Natural killer cell (primary cell): Measurements from ENCODE around the gene PBX2. TPM values are rescaled to one million over a fixed set of nuclear protein-coding genes. Genes with fewer than 3 reads are reported as not detected.

Experiments
- ATAC-seq, 3 donors: fragments of 150-1000 bp in 2 of 3; fragments of 200-7000 bp in 1 of 3; cut with Tn5 transposase; 1 replicate in 1 of 3; 2 replicates in 2 of 3; pipeline ENCODE4 v1.10.0; 2021; ENCODE audit warnings: mild to moderate bottlenecking in 2 of 3, moderate library complexity in 2 of 3
- DNase-seq, 2 donors: peaks; one replicate each; pipeline versions ENCODE4 v3.0.0 to v3.0.0-alpha.2; 2013 to 2021; ENCODE audit warnings: mixed read lengths in 1 of 2
- H3K27ac ChIP-seq: one replicate; pipeline ENCODE4 v1.5.1; 2013; ENCODE audit warnings: mild to moderate bottlenecking, low read length
- H3K27me3 ChIP-seq: one replicate; pipeline ENCODE4 v1.6.1; 2013; ENCODE audit warnings: low read length; ENCODE audit not compliant: control insufficient read depth, insufficient read depth
- H3K36me3 ChIP-seq: one replicate; pipeline ENCODE4 v1.6.1; 2013; ENCODE audit warnings: low read length; ENCODE audit not compliant: control insufficient read depth, insufficient read depth
- H3K4me1 ChIP-seq: one replicate; pipeline ENCODE4 v1.6.1; 2013; ENCODE audit warnings: low read length; ENCODE audit not compliant: control insufficient read depth, insufficient read depth
- H3K4me3 ChIP-seq: one replicate; pipeline ENCODE4 v1.5.1; 2013; ENCODE audit warnings: low read length
- H3K9me3 ChIP-seq: one replicate; pipeline ENCODE4 v1.6.1; 2013; ENCODE audit warnings: low read length; ENCODE audit not compliant: control insufficient read depth, insufficient read depth
- H3K27ac Mint-ChIP-seq, 2 donors: one replicate each; pipeline ENCODE4 v1.8.0; 2022; ENCODE audit warnings: mild to moderate bottlenecking in 2 of 2, mixed read lengths in 2 of 2, moderate library complexity in 1 of 2
- H3K27me3 Mint-ChIP-seq, 2 donors: one replicate each; pipeline ENCODE4 v1.8.0; 2022; ENCODE audit warnings: low read depth in 2 of 2, mixed read lengths in 2 of 2
- H3K36me3 Mint-ChIP-seq: one replicate; pipeline ENCODE4 v1.8.0; 2022; ENCODE audit warnings: mixed read lengths
- H3K4me1 Mint-ChIP-seq, 2 donors: one replicate each; pipeline ENCODE4 v1.8.0; 2022; ENCODE audit warnings: mixed read lengths in 2 of 2
- H3K4me3 Mint-ChIP-seq: one replicate; pipeline ENCODE4 v1.8.0; 2022; ENCODE audit warnings: mild to moderate bottlenecking, moderate library complexity, mixed read lengths
- H3K9me3 Mint-ChIP-seq, 2 donors: one replicate each; pipeline ENCODE4 v1.8.0; 2022; ENCODE audit warnings: mixed read lengths in 2 of 2
- CTCF ChIP-seq: fragments of 200-600 bp; IDR thresholded peaks from one replicate; pipeline ENCODE4 v1.8.0; 2022; ENCODE audit warnings: antibody characterized with exemption
- WGBS: methylation state at CpG from one replicate; pipeline ENCODE4 v1.1.7; 2013; ENCODE audit warnings: missing lambda C conversion rate; ENCODE audit not compliant: insufficient coverage; 5-methylcytosine and 5-hydroxymethylcytosine counted together
- intact Hi-C: fragments of 100-400 bp; cut with micrococcal nuclease; formaldehyde crosslinking; loops from one replicate; pipeline ENCODE4 v1.14.2; 2022
- total RNA-seq, 4 donors: library from RNA; stranded (reverse); fragments of 120-200 nt in 1 of 4; gene quantifications; one replicate each; pipeline versions ENCODE4 v1.2.3 to v1.2.4, GENCODE V29; 2013 to 2022

The PBX2 gene
- total RNA-seq, 3 donors from 2014 or later (not counting 1 experiment from before 2014, with no cell fraction given) = 111 to 116 (median 112) TPM

DNA sequence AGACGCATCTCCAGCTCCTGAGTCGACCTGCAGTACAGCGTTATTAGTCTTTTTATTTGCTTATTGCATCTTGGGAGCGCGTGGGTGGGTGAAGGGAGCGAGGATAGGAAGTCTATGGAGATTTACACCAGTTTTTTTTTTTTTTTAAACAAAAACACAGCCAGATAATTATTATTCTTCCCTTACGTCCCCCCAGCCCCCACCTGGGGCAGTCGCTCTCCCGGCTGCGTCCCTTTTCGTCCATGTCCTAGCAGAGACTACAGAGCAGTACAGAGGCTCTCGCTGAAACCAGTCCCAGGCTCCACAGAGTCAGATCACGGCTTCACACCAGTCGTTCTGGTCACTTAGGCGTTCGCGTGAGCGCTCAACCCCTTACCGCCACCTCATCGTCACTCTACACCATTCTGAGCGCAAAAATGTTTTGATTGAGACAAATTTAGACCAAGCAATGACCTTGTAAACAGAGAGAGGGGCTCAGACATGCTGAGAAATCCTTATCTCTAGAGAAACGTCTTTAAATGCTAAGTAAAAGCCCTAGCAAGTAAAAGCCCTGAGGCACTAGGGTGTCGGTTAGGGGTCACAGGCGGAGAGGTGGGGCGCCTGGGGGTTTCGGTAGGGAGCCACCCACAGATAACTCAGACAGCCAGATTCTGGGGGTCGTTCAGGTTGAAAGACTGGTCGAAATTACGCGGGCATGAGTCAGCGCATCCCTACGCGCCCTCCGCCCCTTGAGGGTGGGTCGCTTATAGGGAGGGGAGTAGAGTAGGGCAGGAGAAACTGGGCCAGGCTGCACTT is 37.0 kb downstream of the PBX2 start:
- H3K9me3 Mint-ChIP-seq = no peaks in the 10 kb centered on the region
- Histone ChIP-seq H3K36me3 (peaks cover 2% of the 10 kb centered on the region), H3K9me3 (no peaks in the 10 kb centered on the region), H3K27me3 (peaks cover 19% of the 10 kb centered on the region), H3K27ac (peak overlapping the region; percentile 53), H3K4me1 (peaks cover 45% of the 10 kb centered on the region), H3K4me3 (no peak overlapping the region)
- no peak for DNase-seq
- H3K4me1 Mint-ChIP-seq = peaks cover 46 to 58% of the 10 kb centered on the region in 2 donors
- H3K36me3 Mint-ChIP-seq = no peaks in the 10 kb centered on the region
- intact Hi-C loops = no loop called here
- H3K27me3 Mint-ChIP-seq = peaks cover 19 to 27% of the 10 kb centered on the region in 2 donors
- no peak for TF ChIP-seq CTCF
- 61% methylated on average over 31 of the region's 35 CpGs for WGBS
- H3K4me3 Mint-ChIP-seq = peak overlapping the region; percentile 78
- peak overlapping the region; percentile 90 to 98 for H3K27ac Mint-ChIP-seq
- no peak for ATAC-seq

- peaks cover 21% of the 10 kb centered on the region for H3K27me3 ChIP-seq
- no peak for TF ChIP-seq CTCF
- ATAC-seq (no peak), DNase-seq (peak in 1 of 2 donors; percentile 39)
- peak within 1 kb of the TSS; percentile 90 to 98 for H3K27ac Mint-ChIP-seq
- H3K27ac ChIP-seq = no peak within 1 kb of the TSS
- H3K36me3 Mint-ChIP-seq = no peaks in the 10 kb centered on the region
- peaks cover 54 to 67% of the 10 kb centered on the region in 2 donors for H3K4me1 Mint-ChIP-seq
- no peaks in the 10 kb centered on the region for H3K36me3 ChIP-seq
- H3K4me3 ChIP-seq = no peak within 1 kb of the TSS
- peaks cover 20 to 29% of the 10 kb centered on the region in 2 donors for H3K27me3 Mint-ChIP-seq
- H3K4me3 Mint-ChIP-seq = peak within 1 kb of the TSS; percentile 78
- intact Hi-C loops = no loop called here
- no peaks in the 10 kb centered on the region for H3K9me3 Mint-ChIP-seq
- peaks cover 54% of the 10 kb centered on the region for H3K4me1 ChIP-seq
- WGBS = 40% methylated on average over 10 of the region's 24 CpGs
- peaks cover 3% of the 10 kb centered on the region for H3K9me3 ChIP-seq
Observed at GRCh38 chr6:32151863-32152768, 37.9 kb downstream of the PBX2 start, which contains the start of gene PRRT1. Gene PRRT1, minus strand, starts transcription at chr6:32151939. Its CDS starts 112 bp downstream, at chr6:32151827.

- intact Hi-C loops = no loop called here
- H3K9me3 Mint-ChIP-seq = no peaks in the 10 kb centered on the region
- DNase-seq = peak in 1 of 2 donors; percentile 39
- Histone ChIP-seq H3K27me3 (peaks cover 21% of the 10 kb centered on the region), H3K4me1 (peaks cover 56% of the 10 kb centered on the region), H3K4me3 (no peak overlapping the region), H3K27ac (no peak overlapping the region), H3K36me3 (no peaks in the 10 kb centered on the region), H3K9me3 (peaks cover 3% of the 10 kb centered on the region)
- TF ChIP-seq CTCF = no peak
- 51% methylated on average over 8 of the region's 8 CpGs for WGBS
- no peak for ATAC-seq
- peaks cover 20 to 34% of the 10 kb centered on the region in 2 donors for H3K27me3 Mint-ChIP-seq
- H3K4me1 Mint-ChIP-seq = peaks cover 54 to 73% of the 10 kb centered on the region in 2 donors
- no peaks in the 10 kb centered on the region for H3K36me3 Mint-ChIP-seq
- peak overlapping the region; percentile 23 to 98 for H3K27ac Mint-ChIP-seq
- peak overlapping the region; percentile 52 for H3K4me3 Mint-ChIP-seq
Observed at GRCh38 chr6:32151181-32151862, 38.7 kb downstream of the PBX2 start.
